Gastroesophageal sphincter (tissue), 3 donors: Measurements from ENCODE around the gene BICD1.

Source experiments
- EP300 ChIP-seq: sonication (generic); formaldehyde crosslinking; IDR thresholded peaks from one replicate; pipeline ENCODE4 v1.6.1; 2017; ENCODE audit warnings: antibody characterized with exemption, mild to moderate bottlenecking
- POLR2A ChIP-seq, 2 donors: fragments of 450-650 bp; IDR thresholded peaks; one replicate each; pipeline ENCODE4 v1.6.1; 2017; ENCODE audit warnings: antibody characterized with exemption in 2 of 2, mild to moderate bottlenecking in 2 of 2, moderate library complexity in 1 of 2
- TF ChIP-seq, protein P1 (sequence below), 4 experiments: fragments of 200-600 bp in 2 of 4; fragments of 450-650 bp in 2 of 4; sonication (generic) in 1 of 4; IDR thresholded peaks; one replicate each; pipeline ENCODE4 v1.5.1; 2017 to 2019; ENCODE audit warnings: antibody characterized with exemption in 4 of 4, mild to moderate bottlenecking in 2 of 4, moderate library complexity in 2 of 4

DNA sequence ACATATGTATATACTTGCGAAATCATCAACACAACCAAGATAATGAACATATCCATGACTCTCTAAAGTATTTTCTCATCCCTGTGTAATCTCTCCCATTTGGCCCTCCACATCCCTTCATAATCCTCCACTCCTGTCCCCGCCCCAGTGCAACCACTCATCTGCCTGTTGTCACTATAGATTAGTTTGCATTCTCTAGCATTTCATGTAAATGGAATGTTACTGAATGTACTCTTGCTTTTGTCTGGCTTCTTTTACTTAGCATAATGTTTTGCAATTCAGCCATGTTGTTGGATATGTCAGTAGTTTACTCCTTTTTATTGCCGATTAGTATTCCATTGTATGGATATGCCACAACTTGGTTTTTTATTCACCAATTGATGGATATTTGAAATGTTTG is 99.1 kb downstream of the BICD1 start:
- TF ChIP-seq, protein P1, sequence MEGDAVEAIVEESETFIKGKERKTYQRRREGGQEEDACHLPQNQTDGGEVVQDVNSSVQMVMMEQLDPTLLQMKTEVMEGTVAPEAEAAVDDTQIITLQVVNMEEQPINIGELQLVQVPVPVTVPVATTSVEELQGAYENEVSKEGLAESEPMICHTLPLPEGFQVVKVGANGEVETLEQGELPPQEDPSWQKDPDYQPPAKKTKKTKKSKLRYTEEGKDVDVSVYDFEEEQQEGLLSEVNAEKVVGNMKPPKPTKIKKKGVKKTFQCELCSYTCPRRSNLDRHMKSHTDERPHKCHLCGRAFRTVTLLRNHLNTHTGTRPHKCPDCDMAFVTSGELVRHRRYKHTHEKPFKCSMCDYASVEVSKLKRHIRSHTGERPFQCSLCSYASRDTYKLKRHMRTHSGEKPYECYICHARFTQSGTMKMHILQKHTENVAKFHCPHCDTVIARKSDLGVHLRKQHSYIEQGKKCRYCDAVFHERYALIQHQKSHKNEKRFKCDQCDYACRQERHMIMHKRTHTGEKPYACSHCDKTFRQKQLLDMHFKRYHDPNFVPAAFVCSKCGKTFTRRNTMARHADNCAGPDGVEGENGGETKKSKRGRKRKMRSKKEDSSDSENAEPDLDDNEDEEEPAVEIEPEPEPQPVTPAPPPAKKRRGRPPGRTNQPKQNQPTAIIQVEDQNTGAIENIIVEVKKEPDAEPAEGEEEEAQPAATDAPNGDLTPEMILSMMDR (IDR thresholded peaks at IDR 0.05) = no peak
- TF ChIP-seq POLR2A (IDR thresholded peaks at IDR 0.05) (no peak), EP300 (no peak)
